Stomach (tissue), 4 donors: Measurements from ENCODE around the gene LCA5.

Source experiments
- CTCF ChIP-seq, 7 experiments: fragments of 450-650 bp in 4 of 7; fragments of 200-600 bp in 3 of 7; sonication (generic) in 3 of 7; IDR thresholded peaks; one replicate each; pipeline ENCODE4 v1.5.1; 2016 to 2019; ENCODE audit warnings: antibody characterized with exemption in 7 of 7, control low read depth in 2 of 7, mild to moderate bottlenecking in 1 of 7
- POLR2A ChIP-seq, 4 donors: fragments of 450-650 bp; IDR thresholded peaks; one replicate each; pipeline ENCODE4 v1.6.1; 2016; ENCODE audit warnings: antibody characterized with exemption in 4 of 4, control low read depth in 2 of 4, mild to moderate bottlenecking in 1 of 4, moderate library complexity in 1 of 4
- POLR2AphosphoS5 ChIP-seq, 3 donors: sonication (generic); formaldehyde crosslinking; IDR thresholded peaks; one replicate each; pipeline ENCODE4 v1.6.1; 2016; ENCODE audit warnings: antibody characterized with exemption in 3 of 3

- TF ChIP-seq CTCF (IDR thresholded peaks at IDR 0.05) (no peak), POLR2A (IDR thresholded peaks at IDR 0.05) (no peak), POLR2AphosphoS5 (IDR thresholded peaks at IDR 0.05) (no peak)
Observed at GRCh38 chr6:79440598-79440997, 96.6 kb downstream of the LCA5 start.
